SK-N-DZ (cell line): Measurements from ENCODE around the gene KIF20B.
"Not testable (repeated sequence)": the region's sequence is repeated elsewhere in the genome, so short reads cannot be mapped to it uniquely, and the experiment has no call there.

Experiments used
- DNase-seq: peaks from one replicate; pipeline ENCODE4 v3.0.0-alpha.2; 2015; ENCODE audit warnings: low spot score

KIF20B gene

DNA sequence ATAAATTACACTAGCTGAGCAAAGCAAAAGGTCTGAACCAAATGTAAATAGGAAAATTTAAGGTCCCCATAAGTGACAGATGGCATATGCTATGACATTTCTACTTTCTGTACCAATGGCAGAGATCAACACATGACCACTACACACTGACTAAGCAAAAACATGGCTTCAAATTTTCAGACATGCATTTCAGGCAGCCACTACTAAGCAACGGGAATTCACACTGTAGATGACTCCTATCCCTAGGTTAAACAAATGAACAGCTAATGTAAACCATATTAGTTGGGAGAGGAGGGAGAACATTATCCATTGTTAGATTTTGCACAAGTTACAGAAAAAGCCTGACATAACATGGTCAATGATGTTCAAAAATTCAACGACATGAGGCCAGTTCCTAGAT, 11.4 kb upstream of the KIF20B start:
- DNase-seq, result no peak

DNA sequence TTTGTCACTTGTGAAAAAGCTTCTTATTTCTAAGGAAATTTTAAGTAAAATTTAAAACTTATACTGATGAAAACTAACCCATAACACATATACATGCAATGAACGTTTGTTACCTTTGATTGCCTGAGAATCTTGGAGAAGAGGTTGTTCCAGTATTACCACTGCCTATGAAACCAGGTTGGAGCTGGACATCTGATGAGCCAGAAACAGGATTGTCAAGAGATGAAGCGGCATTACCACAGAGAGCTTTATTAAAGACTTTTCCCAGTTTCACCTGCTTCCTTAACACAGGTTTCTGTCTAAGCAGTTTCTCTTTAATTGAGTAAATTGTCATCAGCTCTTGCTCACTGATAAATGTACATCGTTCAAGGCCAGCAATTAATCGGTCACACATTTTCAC, 9.0 kb upstream of the KIF20B start:
- no peak for DNase-seq

DNA sequence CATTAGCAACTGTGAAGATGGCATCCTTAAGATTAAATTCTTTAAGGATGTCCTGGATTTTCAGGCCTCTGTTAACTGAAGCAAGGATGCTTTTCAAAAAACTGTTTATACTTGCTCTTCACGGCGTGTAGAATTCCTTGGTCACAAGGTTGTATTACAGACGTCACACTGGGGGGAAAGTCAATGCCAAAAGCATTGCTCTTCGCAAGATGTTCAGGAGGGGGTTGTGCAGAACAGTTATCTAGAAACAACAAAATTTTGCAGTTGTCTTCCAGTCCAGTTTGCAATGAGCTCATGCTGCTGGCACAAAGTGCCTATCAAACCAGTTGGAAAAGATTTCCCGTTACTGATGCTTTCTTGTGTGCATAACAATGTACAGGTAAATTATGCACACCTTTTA, 8.2 kb upstream of the KIF20B start:
- no peak for DNase-seq

DNA sequence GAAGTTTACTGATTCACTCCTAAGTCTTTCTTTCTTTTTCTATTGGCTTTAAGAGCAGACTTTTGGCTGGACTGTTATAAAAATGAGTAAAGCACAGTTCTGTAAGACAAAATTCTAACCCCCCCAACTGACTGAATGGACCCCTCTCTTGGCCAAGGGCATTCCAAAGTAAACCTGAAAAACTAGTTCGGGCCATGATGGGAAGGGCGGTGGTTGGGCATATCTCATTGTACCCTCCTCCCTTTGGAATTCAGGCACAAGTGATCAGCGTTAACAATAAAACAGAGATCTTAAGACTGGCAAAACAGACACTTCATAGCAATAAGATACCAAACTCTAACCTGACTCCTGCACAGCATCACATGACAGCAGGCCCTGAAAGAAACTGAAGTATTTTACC, 6.1 kb upstream of the KIF20B start:
- DNase-seq, result no peak

DNA sequence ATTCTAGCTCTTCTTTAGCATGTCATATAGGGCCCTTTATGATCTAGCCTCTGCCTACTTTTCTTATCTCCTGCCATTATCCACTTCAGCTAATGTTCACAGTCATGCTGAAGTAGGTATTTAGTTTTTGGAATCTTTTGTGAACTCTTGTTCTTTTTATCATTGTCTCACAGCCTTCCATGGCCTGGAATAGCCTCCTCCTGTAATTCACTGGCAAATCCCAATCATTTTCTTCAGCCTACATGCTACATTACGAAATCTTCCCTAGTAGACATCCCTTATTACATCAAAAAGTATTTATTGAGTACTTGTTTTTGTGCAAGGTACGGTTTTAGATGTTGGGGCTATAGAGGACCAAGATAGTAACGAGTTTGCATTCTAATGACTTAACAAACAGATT, 3.4 kb upstream of the KIF20B start:
- no peak for DNase-seq

DNA sequence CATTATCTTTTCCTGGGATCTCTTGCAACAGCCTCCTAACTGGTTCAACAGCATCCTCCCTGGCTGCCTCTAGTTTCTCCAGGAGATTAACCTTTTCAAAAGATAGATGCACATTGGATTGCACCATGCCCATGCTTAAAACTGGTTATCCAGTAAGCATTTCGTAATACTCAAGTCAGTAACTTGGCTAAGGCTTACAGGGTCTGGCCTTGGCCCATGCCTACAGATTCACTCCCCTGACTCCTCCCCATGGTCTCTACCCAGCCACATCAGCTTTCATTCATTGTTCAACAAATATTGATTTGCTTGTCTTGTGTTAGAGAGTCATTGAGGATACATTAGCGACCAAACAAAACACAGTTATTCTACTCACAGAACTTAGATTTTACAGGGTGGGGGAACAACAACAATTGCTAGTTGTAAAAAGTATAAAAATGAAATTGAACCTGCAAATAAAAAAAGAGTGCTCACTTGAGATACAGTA, 1.8 kb upstream of the KIF20B start:
- no peak for DNase-seq

DNA sequence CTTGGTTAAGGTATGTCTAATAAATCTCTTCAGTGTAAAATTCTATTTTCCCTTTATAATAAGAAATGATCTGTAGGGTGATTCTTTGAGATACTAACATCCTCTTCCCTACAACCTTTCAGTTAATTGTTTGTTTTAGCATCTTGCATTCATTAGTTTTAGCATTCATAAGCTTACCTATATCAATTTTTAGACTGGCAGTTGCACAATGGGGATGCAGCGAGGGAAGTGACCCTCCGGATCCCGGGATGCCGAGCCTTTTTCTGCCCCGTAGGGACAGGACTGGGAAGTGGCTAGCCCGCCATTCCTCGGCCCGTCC, 508 bp upstream of the KIF20B start:
- DNase-seq, result no peak

DNA sequence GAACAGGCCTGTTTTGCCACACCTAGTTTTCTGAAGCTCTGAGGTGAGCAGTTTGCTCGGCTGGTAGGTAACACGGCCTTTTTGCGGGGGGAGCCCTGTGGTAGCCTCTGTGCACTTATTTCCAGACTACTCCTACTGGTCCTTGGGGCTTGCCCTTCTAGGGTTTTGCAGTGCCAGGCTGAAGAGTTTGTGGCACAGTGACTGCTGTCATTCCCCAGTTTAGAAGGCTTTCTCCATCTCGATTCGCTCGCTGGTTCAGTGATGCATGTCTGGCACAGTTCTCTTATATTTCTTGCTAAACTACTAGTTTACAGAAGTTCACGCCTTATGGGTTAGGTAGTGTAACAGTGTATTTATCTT, 711 bp downstream of the KIF20B start:
- DNase-seq, result peak; percentile 11

DNA sequence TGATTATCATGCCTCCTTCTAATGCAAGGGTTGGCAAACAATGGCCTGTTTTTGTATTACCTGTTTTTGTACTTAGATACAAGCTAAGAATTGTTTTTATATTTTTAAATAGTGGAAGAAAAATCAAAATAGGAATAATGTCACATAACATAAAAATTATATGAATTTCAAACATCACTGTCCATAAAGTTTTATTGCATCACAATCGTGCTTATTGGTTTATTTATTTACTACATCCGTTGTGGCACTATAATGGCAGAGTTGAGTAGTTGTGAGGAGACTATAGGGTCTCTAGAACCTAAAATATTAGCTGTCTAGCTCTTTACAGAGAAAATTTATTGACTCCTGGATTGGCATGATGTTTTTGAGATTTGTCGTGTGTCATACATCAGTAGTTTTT, 4.1 kb downstream of the KIF20B start:
- no peak for DNase-seq

DNA sequence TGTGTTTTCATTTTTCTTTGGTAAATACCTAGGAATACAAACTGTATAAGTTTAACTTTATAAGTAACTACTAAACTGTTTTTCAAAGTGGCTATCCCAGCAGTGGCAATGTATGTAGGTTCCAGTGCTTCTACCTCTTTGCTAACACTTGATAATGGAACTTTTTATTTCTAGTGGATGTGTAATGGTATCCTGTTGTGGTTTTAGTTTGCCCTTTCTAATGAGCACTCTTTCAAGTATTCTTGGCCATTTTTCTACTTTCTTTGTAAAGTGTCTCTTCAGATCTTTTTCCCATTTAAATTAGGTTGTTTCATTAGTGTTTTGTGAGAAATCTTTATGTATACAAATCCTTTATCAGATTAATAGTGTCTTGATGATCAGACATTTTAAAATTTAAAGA, 4.6 kb downstream of the KIF20B start:
- no peak for DNase-seq

DNA sequence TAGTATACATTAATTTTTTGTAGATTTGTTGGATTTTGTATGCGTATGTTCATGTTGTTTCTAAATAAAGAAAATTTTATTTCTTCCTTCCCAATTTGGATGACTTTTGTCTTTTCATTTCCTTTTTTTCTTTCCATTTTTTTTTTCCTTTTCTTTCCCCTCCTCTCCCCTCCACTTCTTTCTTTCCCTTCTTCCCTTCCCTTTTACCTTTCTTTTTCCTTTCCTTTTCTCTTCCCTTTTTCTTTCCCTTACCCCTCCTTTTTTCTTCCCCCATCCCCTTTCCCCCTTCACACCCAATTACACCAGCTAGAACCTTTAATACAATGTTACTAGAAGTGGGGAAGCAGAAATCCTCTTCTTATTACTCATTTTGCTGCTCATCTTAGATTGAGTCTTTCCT, 6.0 kb downstream of the KIF20B start:
- DNase-seq, result no peak

DNA sequence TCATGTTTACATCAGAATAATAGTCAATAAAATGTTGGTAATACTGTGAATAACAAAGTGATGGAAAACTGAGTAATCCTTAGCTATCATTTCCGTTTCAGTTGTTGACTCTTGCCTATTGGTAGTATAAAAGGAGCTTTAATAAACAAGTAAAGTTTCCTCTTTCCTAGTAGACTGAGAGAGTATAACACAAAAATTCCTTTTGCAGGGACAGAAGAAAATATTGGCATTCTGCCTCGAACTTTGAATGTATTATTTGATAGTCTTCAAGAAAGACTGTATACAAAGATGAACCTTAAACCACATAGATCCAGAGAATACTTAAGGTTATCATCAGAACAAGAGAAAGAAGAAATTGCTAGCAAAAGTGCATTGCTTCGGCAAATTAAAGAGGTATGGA, 9.4 kb downstream of the KIF20B start:
- no peak for DNase-seq

DNA sequence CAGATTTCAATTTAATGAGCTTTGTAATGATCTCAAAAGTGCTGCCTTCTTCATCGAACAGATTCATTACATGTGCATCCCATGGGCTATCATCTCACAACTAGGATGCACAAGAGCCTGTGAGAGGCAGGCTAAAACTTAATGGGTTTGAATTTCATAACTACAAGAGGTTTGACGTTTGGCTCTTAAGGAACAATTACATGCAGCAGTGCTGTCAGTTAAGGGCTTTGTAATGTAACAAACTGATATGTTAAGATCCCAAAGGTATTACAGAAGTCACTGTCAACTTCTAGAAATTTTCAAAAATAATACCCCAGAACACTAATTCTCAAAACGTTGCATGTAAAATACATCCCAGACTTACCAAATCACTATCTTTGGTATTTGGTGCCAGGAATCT, 33.2 kb downstream of the KIF20B start:
- no peak for DNase-seq

DNA sequence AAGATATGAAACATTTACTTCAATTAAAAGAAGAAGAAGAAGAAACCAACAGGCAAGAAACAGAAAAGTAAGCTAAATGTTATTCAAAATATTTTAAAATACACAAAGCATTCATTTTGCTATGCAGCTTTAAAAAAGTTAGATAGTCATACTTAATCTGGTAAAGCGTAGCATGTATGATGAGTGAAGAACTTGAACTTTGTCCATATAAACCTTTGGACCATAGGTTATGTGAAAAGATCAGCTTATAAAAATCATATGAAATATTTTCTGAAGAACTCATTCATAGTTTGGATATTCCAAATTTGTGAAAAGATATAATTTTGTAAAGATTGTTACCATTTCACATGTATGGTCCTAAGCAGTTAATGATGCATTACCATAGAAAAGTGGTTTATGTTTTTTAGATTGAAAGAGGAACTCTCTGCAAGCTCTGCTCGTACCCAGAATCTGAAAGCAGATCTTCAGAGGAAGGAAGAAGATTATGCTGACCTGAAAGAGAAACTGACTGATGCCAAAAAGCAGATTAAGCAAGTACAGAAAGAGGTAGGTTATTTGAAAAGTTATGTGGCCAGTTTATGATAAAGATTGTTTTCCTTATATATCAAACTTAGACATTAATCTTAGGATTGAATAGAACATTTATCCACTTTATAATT, 37.3 kb downstream of the KIF20B start:
- no peak for DNase-seq

DNA sequence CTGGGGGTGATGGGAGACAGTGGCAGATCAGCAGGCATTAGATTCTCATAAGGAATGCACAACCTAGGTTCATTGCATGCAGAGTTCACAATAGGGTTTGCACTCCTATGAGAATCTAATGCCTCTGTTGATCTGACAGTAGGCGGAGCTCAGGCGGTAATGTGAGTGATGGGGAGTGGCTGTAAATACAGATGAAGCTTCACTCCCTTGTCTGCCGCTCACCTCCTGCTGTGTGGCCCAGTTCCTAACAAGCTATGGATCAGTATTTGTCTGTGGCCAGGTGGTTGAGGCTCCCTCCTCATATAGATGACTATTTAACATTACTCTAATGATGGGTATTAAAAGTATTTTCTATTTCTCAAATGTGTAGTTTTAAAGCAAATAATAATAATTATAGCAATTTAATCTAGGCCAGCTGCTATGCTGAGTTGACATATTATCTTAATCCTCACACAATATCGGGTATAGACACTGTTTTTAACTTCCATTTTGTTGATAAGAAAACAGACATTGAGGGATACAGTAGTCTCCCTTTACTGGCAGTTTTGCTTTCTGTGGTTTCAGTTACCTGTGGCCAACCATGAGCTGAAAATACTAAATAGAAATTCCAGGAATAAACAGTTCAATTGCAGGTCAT, 39.9 kb downstream of the KIF20B start:
- no peak for DNase-seq

DNA sequence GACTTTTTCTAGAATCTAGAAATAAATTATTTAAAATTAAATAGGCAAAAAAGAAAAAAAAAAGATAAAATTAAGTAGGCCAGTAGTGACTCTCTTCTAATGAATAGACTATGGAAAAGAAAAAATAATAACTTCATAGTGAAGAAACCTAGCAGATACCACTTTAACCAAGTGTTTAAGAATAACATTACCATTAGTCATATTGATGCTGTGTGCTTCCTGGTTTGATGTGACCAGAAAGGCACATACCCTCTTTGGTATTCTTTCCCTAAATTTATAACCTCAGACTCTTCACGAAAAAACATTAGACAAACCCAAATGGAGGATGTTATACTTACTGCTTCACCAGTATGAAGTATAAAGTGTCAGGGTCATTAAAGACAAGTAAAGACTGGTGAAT, 42.6 kb downstream of the KIF20B start:
- DNase-seq, result no peak

DNA sequence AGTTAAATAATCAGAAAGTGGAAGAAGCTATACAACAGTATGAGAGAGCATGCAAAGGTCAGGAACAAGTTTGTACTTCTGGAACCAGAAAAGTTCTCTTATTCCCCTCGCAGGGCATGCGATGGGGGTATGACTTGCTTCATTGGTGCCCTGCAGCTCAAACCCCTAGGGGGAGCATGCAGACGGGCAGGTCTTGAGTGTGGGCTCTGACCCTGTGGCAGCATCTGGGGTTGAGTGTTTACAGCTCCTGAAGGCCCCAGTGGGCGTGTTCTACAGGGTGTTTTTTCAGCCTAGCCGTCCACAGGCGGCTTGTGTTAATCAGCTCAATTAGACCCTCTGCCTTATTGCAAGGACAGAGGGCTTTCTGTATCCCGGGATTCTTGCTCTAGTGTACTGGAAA, 44.5 kb downstream of the KIF20B start:
- no peak for DNase-seq

DNA sequence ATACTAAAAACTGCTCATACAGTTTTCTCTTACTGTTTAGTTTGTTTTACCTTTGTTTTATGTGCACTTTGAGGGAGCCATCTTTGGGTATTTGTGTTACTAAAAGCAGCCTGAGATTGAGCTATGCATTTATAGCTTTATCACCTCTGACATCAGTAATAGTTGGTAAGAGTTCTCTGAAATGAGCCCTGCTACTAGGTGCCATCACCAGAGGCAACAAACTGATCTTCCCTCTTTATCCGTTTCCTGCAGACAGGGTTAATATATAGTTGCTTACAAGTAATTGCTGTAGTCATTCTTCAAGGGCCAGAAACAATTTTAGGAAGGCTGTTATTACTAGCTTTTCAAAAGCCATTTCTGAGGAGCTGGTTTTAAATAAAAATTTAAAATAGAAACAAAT, 49.1 kb downstream of the KIF20B start:
- DNase-seq, result no peak

DNA sequence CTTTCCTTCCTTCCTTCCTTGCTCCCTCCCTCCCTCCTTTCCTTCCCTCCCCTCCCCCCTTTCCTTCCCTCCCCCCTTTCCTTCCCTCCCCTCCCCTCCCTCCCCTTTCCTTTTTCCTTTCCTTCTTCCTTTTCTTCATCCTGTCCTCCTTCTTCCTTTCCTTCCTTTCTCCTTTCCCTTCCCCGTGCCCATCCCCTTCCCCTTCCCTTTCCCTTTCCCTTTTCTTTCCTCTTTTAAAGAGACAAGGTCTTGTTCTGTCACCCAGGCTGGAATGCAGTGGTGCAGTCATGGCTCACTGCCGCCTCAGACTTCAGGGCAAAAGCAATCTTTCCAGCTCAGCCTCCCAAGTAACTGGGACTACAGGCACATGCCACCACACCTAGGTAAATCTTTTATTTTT, 54.0 kb downstream of the KIF20B start:
- DNase-seq, result no peak

DNA sequence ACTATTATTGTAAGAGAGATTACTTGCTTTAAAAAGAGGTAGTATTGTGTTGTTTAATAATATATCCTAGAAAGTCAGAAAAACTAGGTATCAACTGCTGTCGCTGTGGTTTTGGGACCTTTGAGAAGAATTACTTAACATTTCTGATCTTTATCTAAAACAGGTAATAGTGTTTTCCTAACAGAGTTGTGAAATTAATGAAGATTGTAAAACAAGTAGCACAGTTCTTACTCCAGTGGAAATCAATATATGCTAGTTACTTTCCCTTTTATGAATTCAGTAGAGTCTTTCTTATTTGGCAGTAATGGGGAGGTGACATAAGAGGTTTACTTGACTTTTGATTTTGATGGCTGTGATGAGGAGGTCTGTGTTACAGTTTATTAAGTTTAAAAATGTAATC, 58.1 kb downstream of the KIF20B start:
- no peak for DNase-seq

DNA sequence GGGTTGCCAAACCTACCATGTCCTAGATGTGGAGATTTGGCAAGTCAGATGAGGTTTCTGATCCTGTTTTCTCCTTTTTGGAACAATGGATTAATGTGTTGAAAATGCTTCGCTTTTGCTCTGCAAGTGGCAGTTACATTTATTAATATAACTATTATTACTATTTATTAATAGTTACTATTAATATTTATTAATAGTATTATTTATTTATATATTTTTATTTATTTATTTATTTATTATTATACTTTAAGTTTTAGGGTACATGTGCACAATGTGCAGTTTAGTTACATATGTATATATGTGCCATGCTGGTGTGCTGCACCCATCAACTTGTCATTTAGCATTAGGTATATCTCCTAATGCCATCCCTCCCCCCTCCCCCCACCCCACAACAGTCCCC, 62.3 kb downstream of the KIF20B start:
- DNase-seq, result not testable (repeated sequence)

DNA sequence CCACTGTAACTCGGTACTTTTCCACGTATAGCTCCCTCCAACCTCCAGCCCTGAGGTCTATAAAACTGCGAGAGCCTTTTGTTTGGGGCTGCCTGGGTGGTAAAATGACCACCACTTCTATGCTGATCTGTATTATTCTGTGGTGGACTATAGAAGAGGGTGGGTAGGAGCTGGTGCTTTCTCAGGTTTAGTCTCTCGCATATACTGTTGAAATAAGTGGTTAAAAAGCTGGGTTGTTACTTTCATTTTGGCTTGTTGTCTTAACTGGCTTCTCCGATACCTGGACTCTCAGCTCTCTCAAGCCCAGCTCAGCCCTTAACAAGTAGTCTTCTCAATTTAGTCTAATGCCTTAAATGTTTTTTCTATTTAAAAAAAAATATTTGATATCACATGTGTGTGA, 70.3 kb downstream of the KIF20B start:
- DNase-seq, result no peak

DNA sequence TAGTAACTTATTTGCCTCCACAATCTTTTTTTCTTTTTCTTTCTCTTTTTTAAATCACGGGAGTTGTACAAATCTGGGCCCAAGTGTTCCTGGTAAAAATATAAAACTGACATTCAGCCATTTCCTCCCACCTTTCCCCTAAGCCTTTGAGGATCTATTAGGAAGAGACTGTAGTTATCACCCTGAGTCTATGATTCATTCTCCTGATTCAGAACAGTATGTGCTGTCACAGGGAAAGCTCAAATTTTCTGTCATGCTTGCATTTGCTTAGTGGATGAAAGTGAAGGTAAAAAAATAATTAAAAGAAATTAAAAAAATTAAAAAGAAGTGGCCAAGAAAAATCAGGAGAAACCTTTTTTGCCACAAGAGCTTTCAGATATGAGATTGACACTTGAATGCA, 71.7 kb downstream of the KIF20B start:
- no peak for DNase-seq

DNA sequence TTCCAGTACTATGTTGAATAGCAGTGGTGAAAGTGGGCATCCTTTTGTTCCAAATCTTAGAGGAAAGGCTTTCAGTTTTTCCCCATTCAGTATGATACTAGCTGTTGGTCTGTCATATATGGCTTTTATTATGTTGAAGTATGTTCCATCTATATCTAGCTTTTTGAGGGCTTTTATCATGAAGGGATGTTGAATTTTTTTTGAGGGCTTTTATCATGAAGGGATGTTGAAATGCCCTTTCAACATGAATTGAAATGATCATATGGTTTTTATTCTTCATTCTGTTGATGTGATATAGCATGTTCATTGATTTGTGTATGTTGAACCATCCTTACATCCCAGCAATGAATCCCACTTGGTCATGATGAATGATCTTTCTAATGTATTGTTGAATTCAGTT, 75.3 kb downstream of the KIF20B start:
- no peak for DNase-seq
